Measurements from ENCODE around the gene SOST. TPM values are rescaled to one million over a fixed set of nuclear protein-coding genes. Genes with fewer than 3 reads are reported as not detected.

Gene SOST
- not detected for total RNA-seq (2021; fragmentation: NEBNext Ultra II Directional; extraction: Animal tissue kit (Norgen Biotek cat#: 25700))
- long read RNA-seq = 0 reads

- H3K4me1 Mint-ChIP-seq (ENCODE audit: low read depth) = peaks cover 22% of the 10 kb centered on the region
- no peak within 1 kb of the TSS for H3K4me3 Mint-ChIP-seq
- no peak for DNase-seq
- no peak for TF ChIP-seq CTCF (IDR thresholded peaks at IDR 0.05)
- H3K27me3 Mint-ChIP-seq (ENCODE audit: insufficient read depth) = peaks cover 23% of the 10 kb centered on the region
- H3K27ac Mint-ChIP-seq = no peak within 1 kb of the TSS
- no peaks in the 10 kb centered on the region for H3K36me3 Mint-ChIP-seq (ENCODE audit: low read depth)
- H3K9me3 Mint-ChIP-seq = no peaks in the 10 kb centered on the region
Observed at GRCh38 chr17:43758497-43759174, at the start of gene SOST. TSS of gene SOST (minus strand) at chr17:43758791. CDS start at chr17:43758741, 50 bp downstream.

GRCh38 chr17:43808076-43808475, 49.5 kb upstream of the SOST start:
- peaks cover 24% of the 10 kb centered on the region for H3K36me3 Mint-ChIP-seq (ENCODE audit: low read depth)
- peaks cover 14% of the 10 kb centered on the region for H3K4me1 Mint-ChIP-seq (ENCODE audit: low read depth)
- no peaks in the 10 kb centered on the region for H3K9me3 Mint-ChIP-seq
- H3K4me3 Mint-ChIP-seq = no peak overlapping the region
- H3K27me3 Mint-ChIP-seq (ENCODE audit: insufficient read depth) = no peaks in the 10 kb centered on the region; the same call in none of the 2 replicates
- DNase-seq = no peak
- no peak for TF ChIP-seq CTCF (IDR thresholded peaks at IDR 0.05)
- no peak overlapping the region for H3K27ac Mint-ChIP-seq

GRCh38 chr17:43805117-43805516, 46.5 kb upstream of the SOST start:
- no peaks in the 10 kb centered on the region for H3K9me3 Mint-ChIP-seq
- no peak for DNase-seq
- peaks cover 25% of the 10 kb centered on the region for H3K36me3 Mint-ChIP-seq (ENCODE audit: low read depth)
- peaks cover 20% of the 10 kb centered on the region for H3K4me1 Mint-ChIP-seq (ENCODE audit: low read depth)
- H3K4me3 Mint-ChIP-seq = no peak overlapping the region
- no peaks in the 10 kb centered on the region; the same call in 1 of the 2 replicates for H3K27me3 Mint-ChIP-seq (ENCODE audit: insufficient read depth)
- TF ChIP-seq CTCF (IDR thresholded peaks at IDR 0.05) = no peak
- H3K27ac Mint-ChIP-seq = no peak overlapping the region

- Mint-ChIP-seq H3K36me3 (ENCODE audit: low read depth) (peaks cover 25% of the 10 kb centered on the region), H3K9me3 (no peaks in the 10 kb centered on the region), H3K4me1 (ENCODE audit: low read depth) (peaks cover 20% of the 10 kb centered on the region), H3K27me3 (ENCODE audit: insufficient read depth) (no peaks in the 10 kb centered on the region; the same call in 1 of the 2 replicates), H3K4me3 (no peak overlapping the region), H3K27ac (no peak overlapping the region)
- no peak for TF ChIP-seq CTCF (IDR thresholded peaks at IDR 0.05)
- DNase-seq = no peak
Observed at GRCh38 chr17:43803758-43804157, 45.2 kb upstream of the SOST start.

GRCh38 chr17:43801844-43802243, 43.3 kb upstream of the SOST start:
- peaks cover 31% of the 10 kb centered on the region for H3K36me3 Mint-ChIP-seq (ENCODE audit: low read depth)
- H3K27ac Mint-ChIP-seq = no peak overlapping the region
- H3K9me3 Mint-ChIP-seq = peaks cover 5% of the 10 kb centered on the region
- H3K4me3 Mint-ChIP-seq = no peak overlapping the region
- no peak for DNase-seq
- peaks cover 5% of the 10 kb centered on the region; the same call in 1 of the 2 replicates for H3K27me3 Mint-ChIP-seq (ENCODE audit: insufficient read depth)
- peaks cover 20% of the 10 kb centered on the region for H3K4me1 Mint-ChIP-seq (ENCODE audit: low read depth)
- no peak for TF ChIP-seq CTCF (IDR thresholded peaks at IDR 0.05)
